OCI-LY7 (cell line): ENCODE data around the gene BAIAP2L2. TPM values are rescaled to one million over a fixed set of nuclear protein-coding genes. Genes with fewer than 3 reads are reported as not detected.
"Not testable (repeated sequence)": the region's sequence is repeated elsewhere in the genome, so short reads cannot be mapped to it uniquely, and the experiment has no call there.

Experiments
- BruUV-seq: library from RNA; stranded (reverse); fragments of 400-500 nt; replicated peaks from 2 replicates; lab custom pipeline; 2021; lab: Mats Ljungman, UMichigan
- CTCF ChIA-PET: fragments of 300-600 bp; sonication (Branson Sonifier 250); formaldehyde crosslinking; loops from one replicate; lab custom pipeline; 2022; ENCODE audit warnings: antibody characterized with exemption; ENCODE audit not compliant: unreplicated experiment; lab: Charles Lee
- POLR2A ChIA-PET: fragments of 300-600 bp; sonication (Branson Sonifier 250); formaldehyde crosslinking; loops from one replicate; lab custom pipeline; 2022; ENCODE audit warnings: antibody characterized with exemption; lab: Charles Lee
- DNase-seq: peaks from one replicate; pipeline ENCODE4 v3.0.0-alpha.2; 2015; ENCODE audit warnings: low spot score
- H2AFZ ChIP-seq: fragments of 200-600 bp; sonication (generic), shearing (Covaris generic); 2 replicates; pipeline ENCODE4 v1.6.1; 2014; ENCODE audit warnings: mild to moderate bottlenecking, antibody characterized with exemption, low read length, moderate library complexity
- H3K27ac ChIP-seq: fragments of 200-600 bp; sonication (generic); 2 replicates; pipeline ENCODE4 v1.5.1; 2014; ENCODE audit warnings: mixed run types, low read depth, mild to moderate bottlenecking, moderate library complexity, low read length, inconsistent platforms; ENCODE audit not compliant: poor library complexity, severe bottlenecking
- H3K36me3 ChIP-seq: fragments of 200-600 bp; sonication (generic); 2 replicates; pipeline ENCODE4 v1.6.1; 2014; ENCODE audit warnings: mild to moderate bottlenecking, antibody characterized with exemption, low read length, moderate library complexity, mixed read lengths; ENCODE audit not compliant: insufficient read depth
- H3K4me1 ChIP-seq: fragments of 200-600 bp; sonication (generic); 2 replicates; pipeline ENCODE4 v1.5.1; 2014; ENCODE audit warnings: mild to moderate bottlenecking, low read length; ENCODE audit not compliant: insufficient read depth, poor library complexity, severe bottlenecking
- H3K4me2 ChIP-seq: fragments of 200-600 bp; sonication (generic); 2 replicates; pipeline ENCODE4 v1.6.1; 2014; ENCODE audit warnings: mild to moderate bottlenecking, low read length
- H3K4me3 ChIP-seq: fragments of 200-600 bp; sonication (generic); 2 replicates; pipeline ENCODE4 v1.5.1; 2014; ENCODE audit warnings: mild to moderate bottlenecking, low read depth, low read length; ENCODE audit not compliant: poor library complexity, severe bottlenecking
- H3K79me2 ChIP-seq: fragments of 200-600 bp; sonication (generic); 2 replicates; pipeline ENCODE4 v1.6.1; 2016; ENCODE audit warnings: low read depth, mild to moderate bottlenecking, low read length, moderate library complexity, mixed read lengths; ENCODE audit not compliant: insufficient read depth
- H3K9me2 ChIP-seq: fragments of 200-600 bp; sonication (generic); 2 replicates; pipeline ENCODE4 v1.6.1; 2016; ENCODE audit warnings: mild to moderate bottlenecking, low read length, mixed read lengths; ENCODE audit not compliant: insufficient read depth
- H3K9me3 ChIP-seq: fragments of 200-600 bp; sonication (generic); 2 replicates; pipeline ENCODE4 v1.6.1; 2014; ENCODE audit warnings: mild to moderate bottlenecking, mixed run types, low read length, mixed read lengths
- H4K20me1 ChIP-seq: fragments of 200-600 bp; sonication (generic); 2 replicates; pipeline ENCODE4 v1.6.1; 2014; ENCODE audit warnings: mild to moderate bottlenecking, antibody characterized with exemption, low read length, moderate library complexity, mixed read lengths; ENCODE audit not compliant: insufficient read depth
- EZH2phosphoT487 ChIP-seq: fragments of 200-600 bp; sonication (generic); IDR thresholded peaks from 2 replicates; pipeline ENCODE4 v1.6.1; 2018; ENCODE audit warnings: low read depth, borderline replicate concordance, mild to moderate bottlenecking, mixed run types, antibody characterized with exemption, low read length, moderate library complexity, mixed read lengths
- intact Hi-C: fragments of 100-400 bp; cut with micrococcal nuclease; formaldehyde crosslinking; loops from one replicate; pipeline ENCODE4 v1.10.0; 2022; ENCODE audit not compliant: unreplicated experiment
- total RNA-seq, 2 experiments: library from RNA; depleted of rRNA in 1 of 2; stranded (reverse); fragments of >200 nt in 1 of 2; shearing (Covaris generic) in 1 of 2; gene quantifications; 2 replicates each; pipeline ENCODE4 v1.2.3, GENCODE V29; 2014 to 2022
- TF ChIP-seq, protein P1 (sequence below): fragments of 200-600 bp; sonication (generic); conservative IDR thresholded peaks from 2 replicates; pipeline ENCODE4 v1.5.1; 2014; ENCODE audit warnings: mild to moderate bottlenecking, antibody characterized with exemption, low read length, moderate library complexity, mixed read lengths

Gene BAIAP2L2
- total RNA-seq, 2 experiments from 2014 or later: 0.35 to 1.9 TPM

DNA sequence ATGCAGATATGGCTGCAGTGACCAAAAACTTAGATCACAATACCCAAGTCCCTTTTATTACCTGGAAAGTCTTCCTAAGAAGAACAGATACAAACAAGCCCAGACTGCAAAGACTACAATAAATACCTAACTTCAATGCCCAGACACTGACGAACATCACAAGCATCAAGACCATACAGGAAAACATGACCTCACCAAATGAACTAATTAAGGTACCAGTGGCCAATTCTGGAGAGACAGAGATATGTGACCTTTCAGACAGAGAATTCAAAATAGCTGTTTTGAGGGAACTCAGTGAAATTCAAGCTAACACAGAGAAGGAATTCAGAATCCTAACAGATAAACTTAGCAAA lies 44.1 kb upstream of the BAIAP2L2 start:
- H3K4me2 ChIP-seq, H4K20me1 ChIP-seq, H3K9me2 ChIP-seq, H3K4me3 ChIP-seq, H3K79me2 ChIP-seq, DNase-seq, H3K27ac ChIP-seq, H3K9me3 ChIP-seq, POLR2A ChIA-PET, H2AFZ ChIP-seq, H3K4me1 ChIP-seq, intact Hi-C loops, BruUV-seq, H3K36me3 ChIP-seq, CTCF ChIA-PET: not testable (repeated sequence)
- TF ChIP-seq, protein P1, sequence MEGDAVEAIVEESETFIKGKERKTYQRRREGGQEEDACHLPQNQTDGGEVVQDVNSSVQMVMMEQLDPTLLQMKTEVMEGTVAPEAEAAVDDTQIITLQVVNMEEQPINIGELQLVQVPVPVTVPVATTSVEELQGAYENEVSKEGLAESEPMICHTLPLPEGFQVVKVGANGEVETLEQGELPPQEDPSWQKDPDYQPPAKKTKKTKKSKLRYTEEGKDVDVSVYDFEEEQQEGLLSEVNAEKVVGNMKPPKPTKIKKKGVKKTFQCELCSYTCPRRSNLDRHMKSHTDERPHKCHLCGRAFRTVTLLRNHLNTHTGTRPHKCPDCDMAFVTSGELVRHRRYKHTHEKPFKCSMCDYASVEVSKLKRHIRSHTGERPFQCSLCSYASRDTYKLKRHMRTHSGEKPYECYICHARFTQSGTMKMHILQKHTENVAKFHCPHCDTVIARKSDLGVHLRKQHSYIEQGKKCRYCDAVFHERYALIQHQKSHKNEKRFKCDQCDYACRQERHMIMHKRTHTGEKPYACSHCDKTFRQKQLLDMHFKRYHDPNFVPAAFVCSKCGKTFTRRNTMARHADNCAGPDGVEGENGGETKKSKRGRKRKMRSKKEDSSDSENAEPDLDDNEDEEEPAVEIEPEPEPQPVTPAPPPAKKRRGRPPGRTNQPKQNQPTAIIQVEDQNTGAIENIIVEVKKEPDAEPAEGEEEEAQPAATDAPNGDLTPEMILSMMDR: peak; percentile 36; the same call in 1 of the 2 replicates

DNA sequence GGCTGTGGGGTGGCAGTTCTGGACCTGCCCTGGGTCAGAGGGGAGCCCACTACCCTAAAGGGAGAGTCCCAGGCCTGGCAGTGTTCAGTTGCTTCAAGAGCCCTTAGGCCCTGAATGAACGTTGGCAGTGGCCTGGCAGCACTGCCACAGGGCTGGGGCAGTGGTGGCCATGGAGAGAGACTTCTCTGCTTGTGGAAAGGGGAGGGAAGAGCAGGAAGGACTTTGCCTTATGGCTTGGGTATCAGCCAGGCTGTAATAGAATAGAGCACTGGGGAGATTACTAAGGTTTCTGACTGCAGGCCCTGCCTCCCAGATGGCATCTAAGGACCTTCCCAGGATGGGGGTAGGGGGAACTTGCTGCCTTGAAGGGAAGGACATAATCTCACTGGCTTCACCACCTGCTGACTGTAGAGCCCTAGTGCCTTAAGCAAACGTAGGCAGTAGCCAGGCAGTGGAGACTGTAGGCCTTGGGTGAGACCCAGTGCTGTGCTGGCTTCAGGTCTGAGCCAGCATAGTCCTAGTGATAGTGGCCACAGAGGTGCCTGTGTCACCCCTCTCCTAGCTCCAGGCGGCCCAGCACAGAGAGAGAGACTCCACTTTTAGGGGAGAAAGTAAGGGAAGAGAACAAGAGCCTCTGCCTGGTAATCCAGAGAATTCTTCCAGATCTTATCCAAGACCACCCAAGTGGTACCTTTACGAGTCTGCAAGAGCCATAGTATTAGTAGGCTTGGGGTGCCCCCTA lies 43.5 kb upstream of the BAIAP2L2 start:
- DNase-seq: no peak
- H4K20me1 ChIP-seq: no peaks in the 10 kb centered on the region
- TF ChIP-seq, protein P1: no peak
- TF ChIP-seq EZH2phosphoT487: no peak
- no peak overlapping the region for H3K27ac ChIP-seq
- H3K9me2 ChIP-seq: no peaks in the 10 kb centered on the region
- no peaks in the 10 kb centered on the region for H3K9me3 ChIP-seq
- CTCF ChIA-PET: no interaction called here
- BruUV-seq: no TSS peak
- no peak overlapping the region for H2AFZ ChIP-seq
- intact Hi-C loops: no loop called here
- no peaks in the 10 kb centered on the region for H3K36me3 ChIP-seq
- no peaks in the 10 kb centered on the region for H3K79me2 ChIP-seq
- no peak overlapping the region for H3K4me2 ChIP-seq
- POLR2A ChIA-PET: no interaction called here
- no peaks in the 10 kb centered on the region for H3K4me1 ChIP-seq
- no peak overlapping the region for H3K4me3 ChIP-seq

DNA sequence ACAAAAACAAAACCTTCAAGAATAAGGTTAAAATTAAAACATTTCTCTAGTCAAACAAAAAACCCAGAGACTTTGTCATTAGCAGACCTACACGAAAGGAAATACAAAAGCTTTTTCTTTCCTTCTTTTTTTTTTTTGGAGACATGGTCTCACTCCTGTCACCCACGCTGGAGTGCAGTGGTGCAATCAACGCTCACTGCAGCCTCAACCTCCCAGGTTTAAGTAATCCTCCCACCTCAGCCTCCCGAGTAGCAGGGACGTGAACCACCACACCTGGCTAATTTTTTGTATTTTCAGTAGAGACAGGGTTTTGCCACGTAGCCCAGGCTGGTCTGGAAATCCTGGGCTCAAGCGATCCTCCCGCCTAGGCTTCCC lies 40.6 kb upstream of the BAIAP2L2 start:
- ChIA-PET POLR2A (interaction anchor here (1.1 kb wide), 1 partner anchor 114 kb away, joined by 3 read pairs; no protein-coding TSS in a partner anchor), CTCF (no interaction called here)
- Histone ChIP-seq H3K9me3 (no peaks in the 10 kb centered on the region), H2AFZ (no peak overlapping the region), H3K4me3 (no peak overlapping the region), H3K79me2 (no peaks in the 10 kb centered on the region), H3K4me1 (no peaks in the 10 kb centered on the region), H3K27ac (no peak overlapping the region), H3K4me2 (no peak overlapping the region), H3K9me2 (no peaks in the 10 kb centered on the region), H4K20me1 (no peaks in the 10 kb centered on the region), H3K36me3 (no peaks in the 10 kb centered on the region)
- DNase-seq: no peak
- intact Hi-C loops: no loop called here
- BruUV-seq: no TSS peak
- TF ChIP-seq EZH2phosphoT487: no peak
- TF ChIP-seq, protein P1: no peak
